GM12801 (cell line): Measurements from ENCODE around the gene GDAP2.

Experiments
- CTCF ChIP-seq: IDR thresholded peaks from one replicate; pipeline ENCODE4 v1.5.1; 2011; ENCODE audit warnings: control low read depth; ENCODE audit not compliant: insufficient read length; ENCODE audit errors: extremely low read depth

GDAP2 gene

GRCh38 chr1:117824616-117825015 lies 104.8 kb downstream of the GDAP2 start:
- TF ChIP-seq CTCF: no peak

GRCh38 chr1:117821774-117822482 lies 107.5 kb downstream of the GDAP2 start:
- TF ChIP-seq CTCF: no peak

GRCh38 chr1:117821382-117821755 lies 108.1 kb downstream of the GDAP2 start:
- TF ChIP-seq CTCF: no peak

GRCh38 chr1:117820694-117821381 lies 108.6 kb downstream of the GDAP2 start:
- TF ChIP-seq CTCF: no peak

- no peak for TF ChIP-seq CTCF
Observed at GRCh38 chr1:117820096-117820495, 109.3 kb downstream of the GDAP2 start.

- TF ChIP-seq CTCF: no peak
Observed at GRCh38 chr1:117819301-117819700, 110.1 kb downstream of the GDAP2 start.

GRCh38 chr1:117818456-117818855 lies 111.0 kb downstream of the GDAP2 start:
- TF ChIP-seq CTCF: no peak
